ENCODE data around the gene LYRM4. TPM values are rescaled to one million over a fixed set of nuclear protein-coding genes. Genes with fewer than 3 reads are reported as not detected.

LYRM4 gene
- total RNA-seq, 1 experiment from 2014 or later, result 36.1 TPM

- no TSS peak for BruUV-seq (replicated peaks)
- no peaks in the 10 kb centered on the region for H3K4me1 Mint-ChIP-seq (ENCODE audit: insufficient read depth, unreplicated experiment)
- ChIA-PET CTCF (no interaction called here), POLR2A (no interaction called here)
- no peak for TF ChIP-seq CTCF (IDR thresholded peaks at IDR 0.05; ENCODE audit: unreplicated experiment)
- H3K27me3 Mint-ChIP-seq (ENCODE audit: insufficient read depth, unreplicated experiment), result no peaks in the 10 kb centered on the region
- no peaks in the 10 kb centered on the region for H3K9me3 Mint-ChIP-seq (ENCODE audit: unreplicated experiment)
- no peaks in the 10 kb centered on the region for H3K36me3 Mint-ChIP-seq (ENCODE audit: insufficient read depth, unreplicated experiment)
- H3K4me3 Mint-ChIP-seq (ENCODE audit: unreplicated experiment), result no peak overlapping the region
- no peak for DNase-seq (ENCODE audit: unreplicated experiment)
- H3K27ac Mint-ChIP-seq (ENCODE audit: low read depth, unreplicated experiment), result no peak overlapping the region
- intact Hi-C loops (cut with micrococcal nuclease), result no loop called here
Observed at GRCh38 chr6:5068153-5068751, 192.5 kb downstream of the LYRM4 start.

DNA sequence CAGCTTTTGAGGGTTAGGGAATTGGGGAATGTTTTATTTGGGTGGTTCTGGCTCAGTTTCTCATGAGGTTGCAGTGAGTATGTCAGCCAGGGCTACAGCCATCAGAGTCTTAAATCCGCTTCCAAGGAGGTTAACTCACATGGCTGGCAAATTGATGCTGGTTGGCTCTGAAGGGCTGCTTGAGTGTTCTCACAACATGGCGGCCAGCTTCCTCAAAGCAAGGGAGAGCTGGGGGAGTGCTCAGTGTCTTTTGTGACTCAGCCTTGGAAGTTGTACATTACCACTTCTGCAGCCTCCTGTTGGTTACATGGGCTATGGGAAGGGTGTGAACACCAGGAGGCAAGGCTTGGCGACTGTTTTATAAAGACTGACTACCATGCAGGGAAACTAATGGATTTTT lies 193.4 kb downstream of the LYRM4 start:
- Mint-ChIP-seq H3K27me3 (ENCODE audit: insufficient read depth, unreplicated experiment) (no peaks in the 10 kb centered on the region), H3K27ac (ENCODE audit: low read depth, unreplicated experiment) (no peak overlapping the region), H3K4me3 (ENCODE audit: unreplicated experiment) (no peak overlapping the region), H3K36me3 (ENCODE audit: insufficient read depth, unreplicated experiment) (no peaks in the 10 kb centered on the region), H3K4me1 (ENCODE audit: insufficient read depth, unreplicated experiment) (peaks cover 4% of the 10 kb centered on the region), H3K9me3 (ENCODE audit: unreplicated experiment) (no peaks in the 10 kb centered on the region)
- BruUV-seq (replicated peaks), result no TSS peak
- no peak for TF ChIP-seq CTCF (IDR thresholded peaks at IDR 0.05; ENCODE audit: unreplicated experiment)
- intact Hi-C loops (cut with micrococcal nuclease), result no loop called here
- ChIA-PET CTCF (no interaction called here), POLR2A (no interaction called here)
- DNase-seq (ENCODE audit: unreplicated experiment), result no peak

DNA sequence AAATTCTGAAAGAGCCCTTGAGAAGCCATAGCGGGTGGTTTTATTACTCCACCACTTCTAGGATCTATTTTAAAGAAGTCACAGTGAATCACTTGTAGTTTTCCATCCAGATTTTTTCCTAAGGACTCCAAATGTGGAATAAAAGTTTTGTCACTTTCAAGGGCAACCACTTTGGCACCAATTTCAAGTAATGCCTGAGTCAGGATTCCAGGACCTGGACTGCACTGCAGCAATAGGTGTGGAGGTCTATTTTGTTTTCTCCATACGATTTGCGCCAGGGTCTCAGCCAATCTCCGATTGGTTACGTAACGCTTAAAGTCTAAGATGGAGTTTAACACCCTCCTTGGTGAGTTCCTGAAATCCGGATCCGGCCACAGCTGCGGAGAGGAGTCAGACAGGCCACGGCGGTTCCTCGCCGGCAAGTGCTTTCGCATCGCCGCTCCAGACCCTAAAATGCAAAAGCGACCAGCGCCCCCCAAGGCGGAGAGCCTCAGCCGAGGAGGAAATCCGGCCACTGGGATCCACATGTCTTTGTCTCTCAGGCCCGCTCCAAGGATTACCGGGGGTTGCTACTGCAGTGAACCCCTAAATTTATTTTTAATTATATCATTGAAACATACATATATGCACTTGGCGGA lies 194.2 kb downstream of the LYRM4 start:
- no peaks in the 10 kb centered on the region for H3K27me3 Mint-ChIP-seq (ENCODE audit: insufficient read depth, unreplicated experiment)
- intact Hi-C loops (cut with micrococcal nuclease), result no loop called here
- ChIA-PET POLR2A (no interaction called here), CTCF (no interaction called here)
- H3K4me1 Mint-ChIP-seq (ENCODE audit: insufficient read depth, unreplicated experiment), result peaks cover 4% of the 10 kb centered on the region
- no peak overlapping the region for H3K4me3 Mint-ChIP-seq (ENCODE audit: unreplicated experiment)
- H3K27ac Mint-ChIP-seq (ENCODE audit: low read depth, unreplicated experiment), result no peak overlapping the region
- TF ChIP-seq CTCF (IDR thresholded peaks at IDR 0.05; ENCODE audit: unreplicated experiment), result no peak
- no peak for DNase-seq (ENCODE audit: unreplicated experiment)
- H3K36me3 Mint-ChIP-seq (ENCODE audit: insufficient read depth, unreplicated experiment), result no peaks in the 10 kb centered on the region
- no peaks in the 10 kb centered on the region for H3K9me3 Mint-ChIP-seq (ENCODE audit: unreplicated experiment)
- no TSS peak for BruUV-seq (replicated peaks)

DNA sequence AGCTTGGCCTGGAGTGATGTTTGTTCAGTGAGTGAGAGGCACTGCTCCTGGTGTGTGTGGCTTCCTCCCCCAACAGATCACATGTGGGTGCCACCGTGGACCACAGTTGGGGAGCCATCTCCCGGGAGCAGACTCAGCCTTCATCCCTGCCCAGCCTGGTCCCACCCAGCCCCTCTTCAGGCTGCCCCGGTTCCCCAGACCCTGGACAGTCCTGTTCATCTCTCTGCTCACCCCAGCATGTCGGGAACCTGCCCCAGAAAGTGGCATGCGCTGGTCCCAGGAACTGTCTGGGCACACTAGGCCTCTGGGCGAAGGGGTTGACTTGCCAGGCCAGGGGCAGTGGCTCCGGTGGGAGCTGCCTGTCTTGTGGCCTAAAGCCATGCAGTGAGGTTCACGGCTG lies 197.1 kb downstream of the LYRM4 start:
- no peak for DNase-seq (ENCODE audit: unreplicated experiment)
- Mint-ChIP-seq H3K36me3 (ENCODE audit: insufficient read depth, unreplicated experiment) (peaks cover 4% of the 10 kb centered on the region), H3K27me3 (ENCODE audit: insufficient read depth, unreplicated experiment) (no peaks in the 10 kb centered on the region), H3K9me3 (ENCODE audit: unreplicated experiment) (no peaks in the 10 kb centered on the region), H3K4me3 (ENCODE audit: unreplicated experiment) (no peak overlapping the region), H3K27ac (ENCODE audit: low read depth, unreplicated experiment) (no peak overlapping the region), H3K4me1 (ENCODE audit: insufficient read depth, unreplicated experiment) (peaks cover 4% of the 10 kb centered on the region)
- no peak for TF ChIP-seq CTCF (IDR thresholded peaks at IDR 0.05; ENCODE audit: unreplicated experiment)
- intact Hi-C loops (cut with micrococcal nuclease), result no loop called here
- ChIA-PET POLR2A (no interaction called here), CTCF (no interaction called here)
- no TSS peak for BruUV-seq (replicated peaks)
